Activated T-cell treated with anti-CD3 and anti-CD28 coated beads, Interleukin-2, amount 50 U/mL, for 4 hours (primary cell): Measurements from ENCODE around the gene ACBD3. TPM values are rescaled to one million over a fixed set of nuclear protein-coding genes. Genes with fewer than 3 reads are reported as not detected.

Experiments used
- ATAC-seq, 2 donors: fragments of 200-7000 bp; cut with Tn5 transposase; one replicate each; pipeline ENCODE4 v1.10.0; 2021
- DNase-seq: peaks from one replicate; pipeline ENCODE4 v3.0.0-alpha.2; 2020
- H3K27me3 Mint-ChIP-seq: one replicate; pipeline ENCODE4 v1.8.0; 2021; ENCODE audit warnings: low read depth, mixed read lengths
- H3K36me3 Mint-ChIP-seq: one replicate; pipeline ENCODE4 v1.8.0; 2022; ENCODE audit warnings: mixed read lengths; ENCODE audit not compliant: insufficient read depth
- H3K4me1 Mint-ChIP-seq: one replicate; pipeline ENCODE4 v1.8.0; 2021; ENCODE audit warnings: low read depth, mixed read lengths
- H3K4me3 Mint-ChIP-seq: one replicate; pipeline ENCODE4 v1.8.0; 2021; ENCODE audit warnings: mild to moderate bottlenecking, moderate library complexity, mixed read lengths
- H3K9me3 Mint-ChIP-seq: one replicate; pipeline ENCODE4 v1.8.0; 2021; ENCODE audit warnings: mixed read lengths
- total RNA-seq, 3 donors: library from RNA; stranded (reverse); gene quantifications; one replicate each; pipeline ENCODE4 v1.2.1, GENCODE V29; 2021

ACBD3 gene
- total RNA-seq, 3 donors from 2014 or later, result 20.9 to 24.4 (median 23.9) TPM

- Mint-ChIP-seq H3K9me3 (no peaks in the 10 kb centered on the region), H3K4me1 (peaks cover 17% of the 10 kb centered on the region), H3K36me3 (no peaks in the 10 kb centered on the region), H3K4me3 (no peak overlapping the region), H3K27me3 (no peaks in the 10 kb centered on the region)
- ATAC-seq, result no peak
- no peak for DNase-seq
Measured at GRCh38 chr1:226104671-226105121, 81.8 kb downstream of the ACBD3 start.

DNA sequence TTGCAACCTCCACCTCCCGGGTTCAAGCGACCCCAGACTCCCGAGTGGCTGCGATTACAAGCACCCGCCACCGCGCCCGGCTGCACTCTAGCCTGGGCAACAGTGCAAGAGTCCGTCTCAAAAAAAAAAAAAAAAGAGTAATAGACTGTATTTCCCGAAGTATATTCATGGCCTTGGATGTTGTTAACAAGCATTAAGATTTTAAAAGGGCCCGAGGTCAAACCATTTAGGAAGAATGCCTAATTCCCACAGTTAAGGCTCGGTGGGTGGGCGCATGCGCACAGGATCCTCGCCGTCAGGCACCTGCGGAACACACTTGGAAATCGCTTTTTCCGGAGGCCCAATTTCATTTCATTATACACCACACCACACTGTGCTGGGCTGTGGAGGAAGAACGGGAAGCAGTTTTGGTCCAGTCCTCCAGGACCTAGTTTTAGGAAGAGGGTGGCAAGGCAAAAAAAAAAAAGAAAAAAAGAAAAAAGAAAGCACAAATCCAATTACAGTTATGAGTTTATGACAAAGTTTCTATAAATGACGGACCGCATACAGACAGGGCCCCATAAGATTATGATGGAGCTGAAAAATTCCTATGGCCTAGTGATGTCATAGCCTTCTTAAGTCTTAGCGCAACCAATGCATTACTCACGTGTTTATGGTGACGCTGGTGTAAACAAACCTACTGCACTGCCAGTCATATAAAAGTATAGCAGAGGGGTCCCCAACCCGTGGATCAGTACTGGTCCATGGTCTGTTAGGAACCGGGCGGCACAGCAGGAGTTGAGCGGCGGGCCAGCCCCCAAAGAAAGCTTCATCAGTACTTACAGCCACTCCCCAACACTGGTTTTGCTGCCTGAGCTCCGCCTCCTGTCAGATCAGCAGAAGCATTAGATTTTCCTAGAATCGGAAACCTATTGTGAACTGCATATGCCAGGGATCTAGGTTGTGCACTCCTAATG lies 85.8 kb downstream of the ACBD3 start:
- ATAC-seq (peak; percentile 42 to 54), DNase-seq (peak; percentile 26)
- Mint-ChIP-seq H3K36me3 (no peaks in the 10 kb centered on the region), H3K27me3 (peaks cover 4% of the 10 kb centered on the region), H3K4me3 (peak overlapping the region; percentile 82), H3K4me1 (peaks cover 11% of the 10 kb centered on the region), H3K9me3 (no peaks in the 10 kb centered on the region)

DNA sequence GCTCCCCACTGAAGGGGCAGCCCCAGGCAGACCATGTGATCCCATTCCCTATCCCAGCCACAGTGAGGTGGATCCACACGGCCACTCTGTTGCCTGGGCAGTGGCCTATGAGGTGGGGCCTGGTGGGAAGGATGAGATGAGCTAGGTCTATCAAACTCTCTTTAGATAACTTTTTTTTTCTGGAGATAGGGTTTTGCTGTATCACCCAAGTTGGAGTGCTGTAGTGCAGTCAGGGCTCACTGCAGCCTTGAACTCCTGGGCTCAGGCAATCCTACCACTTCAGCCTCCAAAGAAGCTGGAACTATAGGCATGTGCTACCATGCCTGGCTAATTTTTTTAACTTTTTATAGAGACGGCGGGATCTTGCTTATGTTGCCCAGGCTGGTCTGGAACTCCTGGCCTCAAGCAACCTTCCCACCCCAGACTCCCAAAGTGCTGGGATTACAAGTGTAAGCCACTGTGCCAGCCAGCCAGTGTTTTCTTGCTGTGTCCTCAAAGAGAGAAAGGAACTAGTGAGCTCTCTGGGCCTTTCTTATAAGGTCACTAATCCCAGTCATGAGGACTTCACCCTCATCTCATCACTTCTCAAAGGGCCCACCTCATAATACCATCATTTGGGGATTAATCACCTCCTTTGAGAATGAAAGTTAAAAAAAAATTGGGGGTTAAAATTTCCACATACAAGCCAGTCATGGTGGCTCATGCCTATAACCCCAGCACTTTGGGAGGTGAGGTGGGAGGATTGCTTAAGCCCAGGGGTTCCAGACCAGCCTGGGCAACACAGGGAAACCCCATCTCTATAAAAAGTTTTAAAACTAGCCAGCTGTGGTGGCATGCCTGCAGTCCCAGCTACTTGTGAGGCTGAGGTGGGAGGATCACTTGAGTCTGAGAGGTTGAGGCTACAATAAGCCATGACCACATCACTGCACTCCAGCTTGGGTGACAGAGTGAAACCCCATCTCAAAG lies 87.4 kb downstream of the ACBD3 start:
- DNase-seq, result no peak

DNA sequence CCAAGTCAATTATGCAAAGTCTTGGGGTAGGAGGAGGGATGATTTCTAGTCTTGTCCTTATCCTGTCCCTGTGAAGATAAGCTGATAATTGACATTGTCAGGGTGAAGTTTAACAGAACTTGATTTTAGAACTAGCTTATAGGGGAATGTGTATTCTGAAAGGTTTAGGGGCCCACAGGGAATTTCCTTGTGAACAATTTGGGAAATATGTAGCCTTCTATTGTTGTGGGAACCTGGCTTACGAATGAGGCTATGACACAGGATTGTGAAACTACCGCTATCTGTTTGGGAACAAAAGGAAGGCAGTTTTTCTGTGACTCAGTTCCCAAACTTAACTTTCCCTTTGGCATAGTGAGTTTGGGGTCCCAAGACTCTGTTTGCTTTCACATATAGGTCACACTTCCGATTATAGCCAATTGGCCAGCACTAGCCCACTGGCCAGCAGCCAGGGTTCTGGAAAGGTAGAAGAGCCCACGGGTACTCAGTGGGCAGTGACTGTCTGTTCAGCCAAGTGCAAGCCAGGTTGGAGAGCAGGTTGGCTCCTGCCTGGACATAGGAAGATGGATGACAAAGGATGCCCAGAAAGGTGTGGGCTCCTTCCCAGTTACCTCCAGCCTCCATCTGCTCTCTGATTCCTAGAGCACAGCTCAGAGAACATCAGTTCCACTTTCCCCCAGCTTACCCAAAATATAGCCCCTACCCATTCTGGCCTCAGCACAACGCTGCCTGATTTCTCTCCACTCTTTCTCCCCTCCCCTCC lies 88.5 kb downstream of the ACBD3 start:
- Mint-ChIP-seq H3K4me1 (peaks cover 11% of the 10 kb centered on the region), H3K9me3 (no peaks in the 10 kb centered on the region), H3K4me3 (no peak overlapping the region), H3K36me3 (no peaks in the 10 kb centered on the region), H3K27me3 (peaks cover 7% of the 10 kb centered on the region)
- DNase-seq (no peak), ATAC-seq (no peak)

More for the DNA sequence above, 87.4 kb downstream of the ACBD3 start:
- H3K9me3 Mint-ChIP-seq, result no peaks in the 10 kb centered on the region
- ATAC-seq, result peak; percentile 34 to 41
- no peaks in the 10 kb centered on the region for H3K36me3 Mint-ChIP-seq
- H3K27me3 Mint-ChIP-seq, result peaks cover 7% of the 10 kb centered on the region
- peaks cover 11% of the 10 kb centered on the region for H3K4me1 Mint-ChIP-seq
- peak overlapping the region; percentile 82 for H3K4me3 Mint-ChIP-seq

DNA sequence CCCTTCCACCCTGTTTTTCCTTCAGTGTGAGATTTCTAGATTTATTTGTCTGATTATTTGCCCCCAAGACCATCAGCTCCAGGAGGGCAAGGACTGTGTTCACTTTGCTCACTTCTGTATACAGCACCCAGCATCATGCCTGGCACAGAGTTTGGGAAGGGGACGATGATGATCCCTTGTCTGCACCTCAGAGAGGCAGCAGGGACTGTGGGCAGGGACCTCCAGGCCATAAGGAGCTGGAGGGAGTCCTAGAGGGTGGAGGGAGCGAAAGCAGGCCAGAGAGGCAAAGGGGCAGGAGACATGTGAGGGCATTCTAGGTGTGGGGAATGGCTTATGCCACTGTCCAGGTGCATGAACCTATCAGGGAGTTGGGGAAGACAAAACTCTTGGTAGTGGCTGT lies 91.3 kb downstream of the ACBD3 start:
- H3K4me3 Mint-ChIP-seq, result no peak overlapping the region

More for the DNA sequence above, 91.3 kb downstream of the ACBD3 start:
- Mint-ChIP-seq H3K4me1 (peaks cover 4% of the 10 kb centered on the region), H3K27me3 (peaks cover 7% of the 10 kb centered on the region), H3K9me3 (no peaks in the 10 kb centered on the region), H3K36me3 (no peaks in the 10 kb centered on the region)
- DNase-seq, result no peak
- ATAC-seq, result no peak

Other genes with a start within 250 kb of the ACBD3 start
- not detected for gene LEFTY2, start 245.5 kb downstream of the ACBD3 start, total RNA-seq
- 10 to 100 TPM; 27.3 to 28.8 (median 28.5) TPM for gene SDE2, start 187.4 kb downstream of the ACBD3 start, total RNA-seq
- 100 to 1,000 TPM; 328 to 367 (median 332) TPM for gene H3-3A, start 124.0 kb downstream of the ACBD3 start, total RNA-seq
- gene MIXL1, start 36.9 kb upstream of the ACBD3 start, total RNA-seq, result not detected
- gene LIN9, start 122.4 kb upstream of the ACBD3 start, total RNA-seq, result 1 to 10 TPM; 7.5 to 8.6 (median 8.3) TPM
- 100 to 1,000 TPM; 209 to 218 (median 213) TPM for gene PARP1, start 221.4 kb upstream of the ACBD3 start, total RNA-seq